Epithelial cell of proximal tubule (primary cell): ENCODE measurements around the gene ALCAM. TPM values are rescaled to one million over a fixed set of nuclear protein-coding genes. Genes with fewer than 3 reads are reported as not detected.
"Not testable (repeated sequence)": the region's sequence is repeated elsewhere in the genome, so short reads cannot be mapped to it uniquely, and the experiment has no call there.

Source experiments
- DNase-seq: peaks from one replicate; pipeline ENCODE4 v3.0.0-alpha.2; 2011; ENCODE audit warnings: low read depth
- H3K4me3 ChIP-seq: 2 replicates; pipeline ENCODE4 v1.5.1; 2011; ENCODE audit warnings: low read depth, mild to moderate bottlenecking, low read length
- CTCF ChIP-seq: conservative IDR thresholded peaks from 2 replicates; pipeline ENCODE4 v1.5.1; 2012; ENCODE audit warnings: low read depth, mild to moderate bottlenecking, low read length
- total RNA-seq: library from RNA; depleted of rRNA; stranded (reverse); fragments of >200 nt; gene quantifications from 2 replicates; pipeline ENCODE4 v1.2.3, GENCODE V29; 2015

ALCAM gene
- total RNA-seq, 1 donor from 2014 or later, result 121 TPM

DNA sequence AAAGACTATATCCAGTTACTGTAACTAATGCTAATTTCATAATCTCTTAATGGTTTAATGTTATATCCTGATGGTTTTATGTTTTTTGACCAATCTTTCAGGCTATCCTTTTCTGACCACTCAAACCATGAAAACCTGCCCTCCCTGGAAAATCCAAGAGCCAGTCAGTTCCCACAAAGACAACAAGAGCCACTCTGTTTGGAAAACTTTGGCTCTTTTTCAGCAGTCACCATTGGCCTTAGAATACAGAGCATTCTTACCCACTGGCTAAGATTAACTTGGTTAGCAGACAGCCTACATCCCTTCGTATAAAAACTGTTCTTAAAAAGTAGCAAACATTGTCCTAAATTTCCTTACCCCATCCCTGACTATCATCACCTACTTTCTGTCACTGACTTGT, 32.9 kb downstream of the ALCAM start:
- H3K4me3 ChIP-seq, result no peak overlapping the region
- TF ChIP-seq CTCF, result no peak
- DNase-seq, result no peak

- TF ChIP-seq CTCF, result no peak
- no peak overlapping the region for H3K4me3 ChIP-seq
- no peak for DNase-seq
These were observed 34.5 kb downstream of the ALCAM start for GRCh38 chr3:105401254-105401653.

DNA sequence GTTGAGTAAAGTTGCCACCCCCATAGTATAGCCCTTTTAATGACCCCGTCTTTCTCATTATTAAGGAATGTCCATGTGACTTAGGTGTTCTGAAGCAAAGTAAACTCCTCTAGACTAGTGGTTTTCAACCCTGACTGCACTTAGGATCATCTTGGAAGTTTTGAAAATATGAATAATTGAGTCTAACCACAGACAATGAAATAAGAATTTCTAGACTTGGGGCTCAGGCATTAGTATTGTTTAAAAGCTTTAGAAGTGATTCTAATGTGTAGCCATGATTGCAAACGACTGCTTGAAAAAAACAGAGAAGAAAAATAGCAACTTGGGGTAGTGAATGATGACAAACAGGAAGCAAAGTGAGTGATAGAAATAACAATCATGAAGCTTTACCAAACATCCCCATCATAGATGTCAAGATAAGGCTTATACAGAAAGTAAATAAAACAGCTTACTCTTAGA, 35.0 kb downstream of the ALCAM start:
- peak; percentile 75 for DNase-seq
- no peak for TF ChIP-seq CTCF
- no peak overlapping the region for H3K4me3 ChIP-seq

DNA sequence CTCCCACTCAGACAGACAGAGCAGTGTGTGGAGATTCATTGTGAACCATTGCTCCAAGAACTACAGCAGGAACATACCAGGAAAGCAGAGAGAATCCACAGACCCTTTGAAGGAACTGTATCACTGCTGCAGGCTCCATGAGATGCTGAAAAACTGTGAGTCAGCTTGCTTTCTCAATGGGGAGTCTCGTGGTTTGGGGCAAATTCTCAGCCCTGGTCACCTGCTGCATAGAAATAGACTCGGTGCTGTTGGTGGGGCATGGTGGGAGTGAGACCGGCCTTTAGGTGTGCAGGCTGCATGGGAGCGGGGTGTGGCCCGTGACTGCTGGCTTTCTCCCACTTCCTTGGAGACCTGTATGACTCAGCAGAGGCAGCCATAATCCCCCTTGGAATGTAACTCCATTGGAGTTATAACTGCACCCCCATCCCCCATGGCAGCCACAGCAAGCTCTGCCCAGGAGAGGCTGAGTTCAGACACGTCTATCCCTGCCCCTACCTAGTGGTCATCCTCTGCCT, 35.6 kb downstream of the ALCAM start:
- no peak overlapping the region for H3K4me3 ChIP-seq
- DNase-seq, result peak; percentile 33
- no peak for TF ChIP-seq CTCF

- H3K4me3 ChIP-seq, DNase-seq: not testable (repeated sequence)
These were observed 36.3 kb downstream of the ALCAM start for GRCh38 chr3:105403034-105403433.

DNA sequence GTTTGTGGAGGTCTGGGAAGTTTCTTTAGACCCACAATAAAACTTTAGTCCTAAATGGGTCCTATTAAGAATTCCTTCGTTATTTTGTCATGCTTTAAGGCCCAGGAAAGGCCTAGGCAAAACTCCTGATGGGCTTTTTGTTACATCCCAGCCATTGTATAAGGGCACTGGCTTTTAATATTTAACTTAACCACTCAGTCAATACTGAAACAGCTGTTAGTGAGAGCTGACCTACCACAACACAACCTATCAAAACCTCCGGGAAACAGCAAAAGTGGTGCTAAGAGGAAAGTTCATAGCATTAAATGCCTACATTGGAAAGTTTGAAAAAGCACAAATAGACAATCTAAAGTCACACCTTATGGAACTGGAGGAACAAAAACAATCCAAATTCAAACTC, 39.6 kb downstream of the ALCAM start:
- H3K4me3 ChIP-seq, result no peak overlapping the region
- DNase-seq, result no peak
- no peak for TF ChIP-seq CTCF

- TF ChIP-seq CTCF, result no peak
- DNase-seq, result no peak
- H3K4me3 ChIP-seq, result no peak overlapping the region
These were observed 42.7 kb downstream of the ALCAM start for GRCh38 chr3:105409364-105409763.
